Endothelial cell (in vitro differentiated cells): ENCODE results near the gene RAB1A. TPM values are rescaled to one million over a fixed set of nuclear protein-coding genes. Genes with fewer than 3 reads are reported as not detected.
A peak's percentile ranks its signal among the peaks of the same experiment; 100 is the strongest.

Experiments
- DNase-seq: peaks from one replicate; pipeline ENCODE4 v3.0.0; 2021; ENCODE audit warnings: low spot score
- H3K27ac Mint-ChIP-seq: one replicate; pipeline ENCODE4 v1.8.0; 2021; ENCODE audit warnings: mixed read lengths, inconsistent platforms; ENCODE audit not compliant: unreplicated experiment
- H3K27me3 Mint-ChIP-seq: one replicate; pipeline ENCODE4 v1.8.0; 2021; ENCODE audit warnings: mild to moderate bottlenecking, moderate library complexity, mixed read lengths, inconsistent platforms; ENCODE audit not compliant: unreplicated experiment
- H3K36me3 Mint-ChIP-seq: one replicate; pipeline ENCODE4 v1.8.0; 2021; ENCODE audit warnings: mild to moderate bottlenecking, low read depth, mixed read lengths, inconsistent platforms; ENCODE audit not compliant: unreplicated experiment
- H3K4me1 Mint-ChIP-seq: one replicate; pipeline ENCODE4 v1.8.0; 2021; ENCODE audit warnings: mild to moderate bottlenecking, mixed read lengths, inconsistent platforms; ENCODE audit not compliant: unreplicated experiment
- H3K4me3 Mint-ChIP-seq: one replicate; pipeline ENCODE4 v1.8.0; 2021; ENCODE audit warnings: mild to moderate bottlenecking, mixed read lengths, inconsistent platforms; ENCODE audit not compliant: unreplicated experiment
- H3K9me3 Mint-ChIP-seq: one replicate; pipeline ENCODE4 v1.8.0; 2021; ENCODE audit warnings: mixed read lengths, inconsistent platforms; ENCODE audit not compliant: unreplicated experiment
- CTCF ChIP-seq: fragments of 200-600 bp; sonication (generic); IDR thresholded peaks from one replicate; pipeline ENCODE4 v1.5.0; 2021; ENCODE audit warnings: antibody characterized with exemption; ENCODE audit not compliant: unreplicated experiment
- total RNA-seq: library from RNA; stranded (reverse); fragmentation: NEBNext Ultra II Directional; extraction: Animal tissue kit (Norgen Biotek cat#: 25700); gene quantifications from one replicate; pipeline ENCODE4 v1.2.1, GENCODE V29; 2021; ENCODE audit not compliant: unreplicated experiment

The RAB1A gene
- total RNA-seq, 1 donor from 2014 or later = 160 TPM

GRCh38 chr2:65076345-65076710 lies 53.6 kb downstream of the RAB1A start:
- no peak for TF ChIP-seq CTCF
- Mint-ChIP-seq H3K27me3 (peaks cover 13% of the 10 kb centered on the region), H3K9me3 (no peaks in the 10 kb centered on the region), H3K4me3 (peak overlapping the region; percentile 51), H3K27ac (peak overlapping the region; percentile 88), H3K4me1 (peaks cover 73% of the 10 kb centered on the region), H3K36me3 (peaks cover 65% of the 10 kb centered on the region)
- no peak for DNase-seq

GRCh38 chr2:65075605-65076344 lies 54.1 kb downstream of the RAB1A start:
- no peak for TF ChIP-seq CTCF
- peak overlapping the region; percentile 88 for H3K27ac Mint-ChIP-seq
- H3K36me3 Mint-ChIP-seq = peaks cover 70% of the 10 kb centered on the region
- H3K27me3 Mint-ChIP-seq = peaks cover 13% of the 10 kb centered on the region
- H3K4me1 Mint-ChIP-seq = peaks cover 71% of the 10 kb centered on the region
- peak; percentile 44 for DNase-seq
- H3K9me3 Mint-ChIP-seq = no peaks in the 10 kb centered on the region
- H3K4me3 Mint-ChIP-seq = peak overlapping the region; percentile 51

GRCh38 chr2:65075176-65075575 lies 54.7 kb downstream of the RAB1A start:
- DNase-seq = no peak
- TF ChIP-seq CTCF = no peak
- Mint-ChIP-seq H3K4me1 (peaks cover 73% of the 10 kb centered on the region), H3K4me3 (no peak overlapping the region), H3K36me3 (peaks cover 73% of the 10 kb centered on the region), H3K27ac (no peak overlapping the region), H3K9me3 (no peaks in the 10 kb centered on the region), H3K27me3 (peaks cover 16% of the 10 kb centered on the region)

- Mint-ChIP-seq H3K27ac (no peak overlapping the region), H3K36me3 (peaks cover 70% of the 10 kb centered on the region), H3K27me3 (peaks cover 16% of the 10 kb centered on the region), H3K4me1 (peaks cover 76% of the 10 kb centered on the region), H3K4me3 (peak overlapping the region; percentile 83), H3K9me3 (no peaks in the 10 kb centered on the region)
- no peak for TF ChIP-seq CTCF
- no peak for DNase-seq
Observed at GRCh38 chr2:65073879-65074565, 55.9 kb downstream of the RAB1A start.
